ENCODE measurements around the gene SHFL.

The SHFL gene

DNA sequence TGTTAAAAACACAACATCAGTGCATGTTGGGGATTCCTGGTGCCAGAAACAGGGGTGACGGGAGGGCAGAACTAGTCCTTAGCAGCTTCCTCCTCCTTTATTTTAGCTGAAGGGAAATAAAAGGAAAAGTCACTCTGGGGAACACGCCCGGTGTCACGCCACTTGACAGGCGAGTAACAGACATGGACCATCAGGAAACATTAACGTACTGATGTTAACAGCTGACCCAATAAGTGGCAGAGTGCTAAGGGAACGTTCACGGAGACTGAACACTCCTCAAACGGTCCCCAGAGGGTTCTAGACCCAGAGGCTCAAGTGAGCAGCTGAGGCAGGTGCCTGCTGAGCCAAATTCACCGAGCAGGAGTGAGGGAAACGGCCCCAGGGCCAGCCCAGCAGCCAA is 47.5 kb downstream of the SHFL start:
- TF ChIP-seq ZFP3 (CRISPR knock-in tag; IDR thresholded peaks at IDR 0.05) (no peak), ARNTL (CRISPR knock-in tag; IDR thresholded peaks at IDR 0.05; ENCODE audit: borderline replicate concordance, low read depth) (no peak), GLIS3 (CRISPR knock-in tag; IDR thresholded peaks at IDR 0.05) (no peak), ZNF70 (CRISPR knock-in tag; IDR thresholded peaks at IDR 0.05) (no peak), BACH2 (CRISPR knock-in tag; IDR thresholded peaks at IDR 0.05; ENCODE audit: borderline replicate concordance) (no peak), ZNF565 (CRISPR knock-in tag; conservative IDR thresholded peaks at IDR 0.05; ENCODE audit: low read depth) (no peak), CSDC2 (CRISPR knock-in tag; IDR thresholded peaks at IDR 0.05) (no peak), RARB (CRISPR knock-in tag; IDR thresholded peaks at IDR 0.05) (no peak), ZFP30 (CRISPR knock-in tag; IDR thresholded peaks at IDR 0.05) (no peak), TOX (CRISPR knock-in tag; IDR thresholded peaks at IDR 0.05; ENCODE audit: borderline replicate concordance) (no peak), ZNF8 (CRISPR knock-in tag; IDR thresholded peaks at IDR 0.05) (no peak)
- TF ChIP-seq, protein P1, sequence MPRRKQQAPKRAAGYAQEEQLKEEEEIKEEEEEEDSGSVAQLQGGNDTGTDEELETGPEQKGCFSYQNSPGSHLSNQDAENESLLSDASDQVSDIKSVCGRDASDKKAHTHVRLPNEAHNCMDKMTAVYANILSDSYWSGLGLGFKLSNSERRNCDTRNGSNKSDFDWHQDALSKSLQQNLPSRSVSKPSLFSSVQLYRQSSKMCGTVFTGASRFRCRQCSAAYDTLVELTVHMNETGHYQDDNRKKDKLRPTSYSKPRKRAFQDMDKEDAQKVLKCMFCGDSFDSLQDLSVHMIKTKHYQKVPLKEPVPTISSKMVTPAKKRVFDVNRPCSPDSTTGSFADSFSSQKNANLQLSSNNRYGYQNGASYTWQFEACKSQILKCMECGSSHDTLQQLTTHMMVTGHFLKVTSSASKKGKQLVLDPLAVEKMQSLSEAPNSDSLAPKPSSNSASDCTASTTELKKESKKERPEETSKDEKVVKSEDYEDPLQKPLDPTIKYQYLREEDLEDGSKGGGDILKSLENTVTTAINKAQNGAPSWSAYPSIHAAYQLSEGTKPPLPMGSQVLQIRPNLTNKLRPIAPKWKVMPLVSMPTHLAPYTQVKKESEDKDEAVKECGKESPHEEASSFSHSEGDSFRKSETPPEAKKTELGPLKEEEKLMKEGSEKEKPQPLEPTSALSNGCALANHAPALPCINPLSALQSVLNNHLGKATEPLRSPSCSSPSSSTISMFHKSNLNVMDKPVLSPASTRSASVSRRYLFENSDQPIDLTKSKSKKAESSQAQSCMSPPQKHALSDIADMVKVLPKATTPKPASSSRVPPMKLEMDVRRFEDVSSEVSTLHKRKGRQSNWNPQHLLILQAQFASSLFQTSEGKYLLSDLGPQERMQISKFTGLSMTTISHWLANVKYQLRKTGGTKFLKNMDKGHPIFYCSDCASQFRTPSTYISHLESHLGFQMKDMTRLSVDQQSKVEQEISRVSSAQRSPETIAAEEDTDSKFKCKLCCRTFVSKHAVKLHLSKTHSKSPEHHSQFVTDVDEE (CRISPR knock-in tag; IDR thresholded peaks at IDR 0.05) = no peak
- TF ChIP-seq, protein P2, sequence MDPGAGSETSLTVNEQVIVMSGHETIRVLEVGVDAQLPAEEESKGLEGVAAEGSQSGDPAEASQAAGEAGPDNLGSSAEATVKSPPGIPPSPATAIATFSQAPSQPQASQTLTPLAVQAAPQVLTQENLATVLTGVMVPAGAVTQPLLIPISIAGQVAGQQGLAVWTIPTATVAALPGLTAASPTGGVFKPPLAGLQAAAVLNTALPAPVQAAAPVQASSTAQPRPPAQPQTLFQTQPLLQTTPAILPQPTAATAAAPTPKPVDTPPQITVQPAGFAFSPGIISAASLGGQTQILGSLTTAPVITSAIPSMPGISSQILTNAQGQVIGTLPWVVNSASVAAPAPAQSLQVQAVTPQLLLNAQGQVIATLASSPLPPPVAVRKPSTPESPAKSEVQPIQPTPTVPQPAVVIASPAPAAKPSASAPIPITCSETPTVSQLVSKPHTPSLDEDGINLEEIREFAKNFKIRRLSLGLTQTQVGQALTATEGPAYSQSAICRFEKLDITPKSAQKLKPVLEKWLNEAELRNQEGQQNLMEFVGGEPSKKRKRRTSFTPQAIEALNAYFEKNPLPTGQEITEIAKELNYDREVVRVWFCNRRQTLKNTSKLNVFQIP (CRISPR knock-in tag; IDR thresholded peaks at IDR 0.05; ENCODE audit: borderline replicate concordance, low read depth) = no peak
- TF ChIP-seq, protein P3, sequence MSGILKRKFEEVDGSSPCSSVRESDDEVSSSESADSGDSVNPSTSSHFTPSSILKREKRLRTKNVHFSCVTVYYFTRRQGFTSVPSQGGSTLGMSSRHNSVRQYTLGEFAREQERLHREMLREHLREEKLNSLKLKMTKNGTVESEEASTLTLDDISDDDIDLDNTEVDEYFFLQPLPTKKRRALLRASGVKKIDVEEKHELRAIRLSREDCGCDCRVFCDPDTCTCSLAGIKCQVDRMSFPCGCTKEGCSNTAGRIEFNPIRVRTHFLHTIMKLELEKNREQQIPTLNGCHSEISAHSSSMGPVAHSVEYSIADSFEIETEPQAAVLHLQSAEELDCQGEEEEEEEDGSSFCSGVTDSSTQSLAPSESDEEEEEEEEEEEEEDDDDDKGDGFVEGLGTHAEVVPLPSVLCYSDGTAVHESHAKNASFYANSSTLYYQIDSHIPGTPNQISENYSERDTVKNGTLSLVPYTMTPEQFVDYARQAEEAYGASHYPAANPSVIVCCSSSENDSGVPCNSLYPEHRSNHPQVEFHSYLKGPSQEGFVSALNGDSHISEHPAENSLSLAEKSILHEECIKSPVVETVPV (CRISPR knock-in tag; IDR thresholded peaks at IDR 0.05) = no peak

DNA sequence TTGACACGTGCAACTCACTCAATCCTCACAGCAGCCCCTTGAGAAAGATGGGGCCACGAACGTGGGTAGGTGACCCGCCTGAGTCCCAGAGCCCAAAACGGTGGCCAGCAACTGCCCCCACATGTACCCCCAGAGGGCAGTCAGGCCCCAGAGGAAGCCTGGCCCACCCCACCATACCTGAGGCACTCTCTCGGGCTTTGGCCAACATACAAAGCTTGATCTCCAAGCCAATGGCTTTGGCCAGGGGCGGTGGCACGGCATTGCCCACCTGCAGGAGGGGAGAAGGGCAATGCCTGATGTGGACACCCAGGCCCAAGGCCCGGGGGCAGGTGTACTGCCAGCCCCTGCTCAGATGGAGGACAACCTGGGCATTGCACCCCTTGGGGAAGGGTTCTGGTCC is 47.9 kb downstream of the SHFL start:
- no peak for TF ChIP-seq ARNTL (CRISPR knock-in tag; IDR thresholded peaks at IDR 0.05; ENCODE audit: borderline replicate concordance, low read depth)
- TF ChIP-seq ZC3H10 (CRISPR knock-in tag; IDR thresholded peaks at IDR 0.05) = no peak
- no peak for TF ChIP-seq CSDC2 (CRISPR knock-in tag; IDR thresholded peaks at IDR 0.05)
- no peak for TF ChIP-seq ZNF70 (CRISPR knock-in tag; IDR thresholded peaks at IDR 0.05)
- TF ChIP-seq, protein P4, sequence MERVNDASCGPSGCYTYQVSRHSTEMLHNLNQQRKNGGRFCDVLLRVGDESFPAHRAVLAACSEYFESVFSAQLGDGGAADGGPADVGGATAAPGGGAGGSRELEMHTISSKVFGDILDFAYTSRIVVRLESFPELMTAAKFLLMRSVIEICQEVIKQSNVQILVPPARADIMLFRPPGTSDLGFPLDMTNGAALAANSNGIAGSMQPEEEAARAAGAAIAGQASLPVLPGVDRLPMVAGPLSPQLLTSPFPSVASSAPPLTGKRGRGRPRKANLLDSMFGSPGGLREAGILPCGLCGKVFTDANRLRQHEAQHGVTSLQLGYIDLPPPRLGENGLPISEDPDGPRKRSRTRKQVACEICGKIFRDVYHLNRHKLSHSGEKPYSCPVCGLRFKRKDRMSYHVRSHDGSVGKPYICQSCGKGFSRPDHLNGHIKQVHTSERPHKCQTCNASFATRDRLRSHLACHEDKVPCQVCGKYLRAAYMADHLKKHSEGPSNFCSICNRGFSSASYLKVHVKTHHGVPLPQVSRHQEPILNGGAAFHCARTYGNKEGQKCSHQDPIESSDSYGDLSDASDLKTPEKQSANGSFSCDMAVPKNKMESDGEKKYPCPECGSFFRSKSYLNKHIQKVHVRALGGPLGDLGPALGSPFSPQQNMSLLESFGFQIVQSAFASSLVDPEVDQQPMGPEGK (CRISPR knock-in tag; IDR thresholded peaks at IDR 0.05; ENCODE audit: borderline replicate concordance) = no peak
- TF ChIP-seq, protein P2 (CRISPR knock-in tag; IDR thresholded peaks at IDR 0.05; ENCODE audit: borderline replicate concordance, low read depth) = no peak
- no peak for TF ChIP-seq SNAI2 (CRISPR knock-in tag; IDR thresholded peaks at IDR 0.05)
- ATAC-seq = no peak

More for the DNA sequence above, 47.5 kb downstream of the SHFL start:
- ATAC-seq = no peak

DNA sequence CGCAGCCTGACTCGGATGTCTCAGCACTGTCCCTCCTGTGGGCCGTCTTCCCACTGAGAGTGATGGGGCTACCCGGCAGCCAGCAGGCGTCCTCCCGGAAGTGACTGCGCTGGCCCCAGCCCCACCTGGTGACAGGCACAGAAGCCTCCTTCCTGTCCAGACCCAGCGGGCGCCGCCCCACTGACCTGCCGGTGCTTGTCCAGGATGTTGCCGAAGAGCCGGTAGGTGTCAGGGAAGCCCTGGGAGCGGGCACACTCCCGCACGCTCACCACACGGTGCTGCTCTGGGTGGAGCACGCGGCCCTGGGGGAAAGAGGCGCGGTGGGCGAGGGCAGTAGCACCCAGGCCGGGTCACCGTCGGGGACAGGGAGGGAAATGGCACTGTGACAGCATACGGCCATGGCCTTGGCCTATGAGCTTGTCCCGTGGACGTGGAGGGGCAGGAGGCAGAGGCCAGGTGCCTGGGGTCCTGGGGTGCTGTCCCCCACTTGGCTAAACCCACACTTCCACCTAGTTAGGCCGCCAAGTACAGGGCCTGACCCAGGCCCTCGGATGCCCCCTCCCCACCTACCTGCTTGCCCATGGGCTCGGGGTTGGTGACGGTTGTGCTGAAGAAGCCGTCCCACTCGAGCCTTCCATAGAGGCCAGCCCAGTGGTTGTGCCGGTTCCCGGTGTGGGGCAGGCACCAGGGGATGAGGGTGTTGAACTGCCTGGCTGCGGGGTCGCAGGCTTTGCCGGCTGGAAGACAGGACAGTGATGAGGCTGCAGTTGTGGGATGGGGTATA is 49.6 kb downstream of the SHFL start:
- TF ChIP-seq ZNF565 (CRISPR knock-in tag; conservative IDR thresholded peaks at IDR 0.05; ENCODE audit: low read depth) (no peak), ARNTL (CRISPR knock-in tag; IDR thresholded peaks at IDR 0.05; ENCODE audit: borderline replicate concordance, low read depth) (no peak), ESRRG (CRISPR knock-in tag; IDR thresholded peaks at IDR 0.05) (no peak), CSDC2 (CRISPR knock-in tag; IDR thresholded peaks at IDR 0.05) (no peak), ZFP30 (CRISPR knock-in tag; IDR thresholded peaks at IDR 0.05) (no peak), BACH2 (CRISPR knock-in tag; IDR thresholded peaks at IDR 0.05; ENCODE audit: borderline replicate concordance) (no peak), TOX (CRISPR knock-in tag; IDR thresholded peaks at IDR 0.05; ENCODE audit: borderline replicate concordance) (no peak), ZFP3 (CRISPR knock-in tag; IDR thresholded peaks at IDR 0.05) (no peak), RARB (CRISPR knock-in tag; IDR thresholded peaks at IDR 0.05) (no peak)
- TF ChIP-seq, protein P5, sequence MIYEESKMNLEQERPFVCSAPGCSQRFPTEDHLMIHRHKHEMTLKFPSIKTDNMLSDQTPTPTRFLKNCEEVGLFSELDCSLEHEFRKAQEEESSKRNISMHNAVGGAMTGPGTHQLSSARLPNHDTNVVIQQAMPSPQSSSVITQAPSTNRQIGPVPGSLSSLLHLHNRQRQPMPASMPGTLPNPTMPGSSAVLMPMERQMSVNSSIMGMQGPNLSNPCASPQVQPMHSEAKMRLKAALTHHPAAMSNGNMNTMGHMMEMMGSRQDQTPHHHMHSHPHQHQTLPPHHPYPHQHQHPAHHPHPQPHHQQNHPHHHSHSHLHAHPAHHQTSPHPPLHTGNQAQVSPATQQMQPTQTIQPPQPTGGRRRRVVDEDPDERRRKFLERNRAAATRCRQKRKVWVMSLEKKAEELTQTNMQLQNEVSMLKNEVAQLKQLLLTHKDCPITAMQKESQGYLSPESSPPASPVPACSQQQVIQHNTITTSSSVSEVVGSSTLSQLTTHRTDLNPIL (CRISPR knock-in tag; IDR thresholded peaks at IDR 0.05; ENCODE audit: low read depth) = no peak
- TF ChIP-seq, protein P4 (CRISPR knock-in tag; IDR thresholded peaks at IDR 0.05; ENCODE audit: borderline replicate concordance) = no peak
- no peak for ATAC-seq
